ENCODE measurements around the gene SHF.
"Not testable (repeated sequence)": the region's sequence is repeated elsewhere in the genome, so short reads cannot be mapped to it uniquely, and the experiment has no call there.

The SHF gene

GRCh38 chr15:45187894-45188830 is at the start of gene SHF:
Gene SHF (minus strand): TSS chr15:45187966. CDS start chr15:45187951, 15 bp downstream.
- no peak for DNase-seq (ENCODE audit: low read depth, low spot score)
- Histone ChIP-seq H3K36me3 (ENCODE audit: control insufficient read depth, insufficient read depth, low read length) (no peaks in the 10 kb centered on the region), H3K27ac (ENCODE audit: low read length) (no peak within 1 kb of the TSS), H3K9me3 (ENCODE audit: control insufficient read depth, insufficient read depth, low read length) (no peaks in the 10 kb centered on the region), H3K4me1 (ENCODE audit: control insufficient read depth, insufficient read depth, low read length) (peaks cover 6% of the 10 kb centered on the region), H3K27me3 (ENCODE audit: control insufficient read depth, insufficient read depth, low read length) (peaks cover 5% of the 10 kb centered on the region; the same call in 1 of the 2 replicates), H3K4me3 (ENCODE audit: low read length) (peak within 1 kb of the TSS; percentile 76)
- no CpG with 5 or more reads among the region's 57 CpGs for WGBS (ENCODE audit: insufficient coverage, insufficient read length)

DNA sequence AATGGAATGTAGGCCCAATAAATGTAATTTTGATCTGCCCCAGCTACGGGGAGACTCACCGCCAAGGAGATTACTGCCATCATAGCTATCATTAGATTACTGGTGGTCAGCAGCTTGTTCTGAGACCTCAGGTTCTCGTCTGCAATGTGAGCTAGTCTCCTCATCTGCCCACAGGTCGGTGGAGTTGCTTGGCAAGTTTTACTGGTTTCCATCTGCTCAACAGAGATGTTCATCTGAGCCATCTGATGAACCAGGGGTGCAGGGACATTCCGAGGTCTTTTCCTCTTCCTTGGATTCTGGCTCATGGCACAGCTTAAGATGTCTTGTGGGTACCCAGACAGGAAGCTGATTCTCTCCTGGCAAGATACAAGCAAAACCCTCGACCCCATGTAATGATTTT is 49.0 kb upstream of the SHF start:
- not testable (repeated sequence) for DNase-seq (ENCODE audit: low read depth, low spot score); H3K4me3 ChIP-seq (ENCODE audit: low read length); H3K27me3 ChIP-seq (ENCODE audit: control insufficient read depth, insufficient read depth, low read length); H3K27ac ChIP-seq (ENCODE audit: low read length); H3K4me1 ChIP-seq (ENCODE audit: control insufficient read depth, insufficient read depth, low read length); H3K9me3 ChIP-seq (ENCODE audit: control insufficient read depth, insufficient read depth, low read length); H3K36me3 ChIP-seq (ENCODE audit: control insufficient read depth, insufficient read depth, low read length)
- WGBS (ENCODE audit: insufficient coverage, insufficient read length), result no CpG with 5 or more reads among the region's 6 CpGs

GRCh38 chr15:45234562-45235235 is 46.9 kb upstream of the SHF start:
- Histone ChIP-seq H3K4me3 (ENCODE audit: low read length) (no peak overlapping the region), H3K36me3 (ENCODE audit: control insufficient read depth, insufficient read depth, low read length) (no peaks in the 10 kb centered on the region), H3K9me3 (ENCODE audit: control insufficient read depth, insufficient read depth, low read length) (no peaks in the 10 kb centered on the region; the same call in 1 of the 2 replicates), H3K27me3 (ENCODE audit: control insufficient read depth, insufficient read depth, low read length) (no peaks in the 10 kb centered on the region), H3K4me1 (ENCODE audit: control insufficient read depth, insufficient read depth, low read length) (no peaks in the 10 kb centered on the region), H3K27ac (ENCODE audit: low read length) (no peak overlapping the region)
- WGBS (ENCODE audit: insufficient coverage, insufficient read length), result no CpG with 5 or more reads among the region's 11 CpGs
- DNase-seq (ENCODE audit: low read depth, low spot score), result no peak

DNA sequence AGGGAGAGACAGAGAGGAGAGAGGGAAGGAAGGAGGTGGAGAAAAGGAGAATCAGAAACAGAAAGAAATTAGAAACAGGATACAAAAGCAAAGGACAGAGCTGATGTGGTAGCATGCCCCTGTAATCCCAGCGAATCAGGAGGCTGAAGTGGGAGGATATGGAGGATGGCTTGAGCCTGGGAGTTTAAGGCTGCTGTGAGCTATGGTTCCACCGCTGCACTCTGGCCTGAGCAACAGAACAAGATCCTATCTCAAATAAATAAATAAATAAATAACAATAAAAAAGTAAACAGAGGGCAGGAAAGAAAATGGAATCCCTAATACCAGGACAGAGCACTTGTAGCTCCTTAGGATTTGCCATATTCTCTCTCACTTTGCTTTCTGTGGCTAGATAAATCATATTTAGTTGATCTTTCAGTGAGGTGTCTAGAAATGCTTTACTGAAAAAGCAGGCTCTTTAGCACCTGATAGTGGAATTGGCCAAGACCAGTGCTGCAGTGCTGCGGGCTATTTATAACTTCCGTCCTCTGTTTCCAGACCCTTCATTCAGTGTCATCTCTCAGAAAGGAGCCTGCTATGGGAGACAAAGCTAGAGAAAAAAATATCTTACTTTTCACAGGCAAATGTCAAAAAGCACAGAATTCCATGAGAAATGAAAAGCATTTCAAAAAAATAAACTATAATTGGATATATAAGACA is 44.2 kb upstream of the SHF start:
- Histone ChIP-seq H3K27ac (ENCODE audit: low read length) (no peak overlapping the region), H3K4me1 (ENCODE audit: control insufficient read depth, insufficient read depth, low read length) (no peaks in the 10 kb centered on the region), H3K4me3 (ENCODE audit: low read length) (no peak overlapping the region), H3K36me3 (ENCODE audit: control insufficient read depth, insufficient read depth, low read length) (no peaks in the 10 kb centered on the region), H3K9me3 (ENCODE audit: control insufficient read depth, insufficient read depth, low read length) (no peaks in the 10 kb centered on the region; the same call in 1 of the 2 replicates), H3K27me3 (ENCODE audit: control insufficient read depth, insufficient read depth, low read length) (no peaks in the 10 kb centered on the region)
- WGBS (ENCODE audit: insufficient coverage, insufficient read length), result no CpG with 5 or more reads among the region's 4 CpGs
- DNase-seq (ENCODE audit: low read depth, low spot score), result no peak

GRCh38 chr15:45231132-45231531 is 43.4 kb upstream of the SHF start:
- no peak overlapping the region for H3K4me3 ChIP-seq (ENCODE audit: low read length)
- H3K4me1 ChIP-seq (ENCODE audit: control insufficient read depth, insufficient read depth, low read length), result no peaks in the 10 kb centered on the region
- H3K9me3 ChIP-seq (ENCODE audit: control insufficient read depth, insufficient read depth, low read length), result no peaks in the 10 kb centered on the region; the same call in 1 of the 2 replicates
- H3K27me3 ChIP-seq (ENCODE audit: control insufficient read depth, insufficient read depth, low read length), result no peaks in the 10 kb centered on the region
- H3K27ac ChIP-seq (ENCODE audit: low read length), result no peak overlapping the region
- H3K36me3 ChIP-seq (ENCODE audit: control insufficient read depth, insufficient read depth, low read length), result no peaks in the 10 kb centered on the region
- no peak for DNase-seq (ENCODE audit: low read depth, low spot score)
- no CpG with 5 or more reads among the region's 3 CpGs for WGBS (ENCODE audit: insufficient coverage, insufficient read length)

DNA sequence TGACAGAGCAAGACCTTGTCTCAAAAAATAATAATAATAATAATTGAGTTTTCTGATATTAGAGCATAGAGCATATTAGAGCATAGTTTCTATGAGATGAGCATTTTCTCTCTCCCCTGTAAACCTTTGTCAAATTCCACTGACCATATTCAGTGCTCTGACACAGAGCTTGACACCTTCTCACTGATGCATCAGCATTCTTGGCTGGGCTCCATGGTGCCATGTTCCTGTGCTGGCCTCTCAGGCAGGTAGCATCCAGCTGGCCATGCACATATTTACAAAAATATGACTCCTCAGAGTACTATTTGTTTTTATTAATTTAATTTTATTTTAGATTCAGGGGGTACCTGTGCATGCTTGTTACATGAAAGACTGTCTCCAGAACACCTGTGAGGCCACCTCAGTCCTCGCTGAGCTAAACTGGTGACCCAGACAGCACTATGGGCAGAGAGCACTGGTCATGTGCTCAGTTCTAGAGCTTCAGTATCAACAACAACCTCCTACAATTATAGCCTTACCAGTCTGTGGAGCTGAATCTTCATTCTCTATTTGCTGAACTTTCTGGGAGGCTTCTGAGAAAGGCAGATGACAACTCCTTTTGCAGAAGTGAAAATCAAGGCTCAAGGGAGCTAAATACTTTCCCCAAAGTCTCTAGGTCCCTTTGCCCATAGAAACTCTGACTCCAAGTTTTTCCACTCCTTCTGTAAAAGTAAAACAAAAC is 42.6 kb upstream of the SHF start:
- no CpG with 5 or more reads among the region's 1 CpG for WGBS (ENCODE audit: insufficient coverage, insufficient read length)
- no peaks in the 10 kb centered on the region for H3K27me3 ChIP-seq (ENCODE audit: control insufficient read depth, insufficient read depth, low read length)
- no peak overlapping the region for H3K27ac ChIP-seq (ENCODE audit: low read length)

DNA sequence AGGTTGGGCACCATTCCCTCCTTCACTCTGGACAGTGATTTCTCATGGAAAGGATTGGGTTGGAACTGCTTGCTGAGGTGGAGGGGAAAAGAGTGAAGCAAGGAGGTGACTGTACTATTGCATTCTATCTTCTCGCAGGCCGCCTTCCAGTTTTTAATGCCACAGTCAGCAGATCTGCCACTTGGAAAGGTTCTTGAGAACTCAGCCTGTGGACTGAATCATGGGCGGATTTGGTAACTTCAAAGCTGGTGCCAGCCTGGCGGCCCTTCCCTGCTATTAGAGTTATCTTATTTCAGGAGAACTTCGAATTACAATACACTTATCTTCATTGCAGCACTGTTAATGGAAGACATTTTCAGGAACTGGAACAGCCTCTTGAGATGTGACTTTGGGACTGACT is 41.2 kb upstream of the SHF start:
- Histone ChIP-seq H3K4me3 (ENCODE audit: low read length) (no peak overlapping the region), H3K27me3 (ENCODE audit: control insufficient read depth, insufficient read depth, low read length) (no peaks in the 10 kb centered on the region), H3K27ac (ENCODE audit: low read length) (no peak overlapping the region), H3K4me1 (ENCODE audit: control insufficient read depth, insufficient read depth, low read length) (no peaks in the 10 kb centered on the region), H3K9me3 (ENCODE audit: control insufficient read depth, insufficient read depth, low read length) (no peaks in the 10 kb centered on the region), H3K36me3 (ENCODE audit: control insufficient read depth, insufficient read depth, low read length) (no peaks in the 10 kb centered on the region)
- WGBS (ENCODE audit: insufficient coverage, insufficient read length), result no CpG with 5 or more reads among the region's 5 CpGs
- no peak for DNase-seq (ENCODE audit: low read depth, low spot score)

More for the DNA sequence above, 42.6 kb upstream of the SHF start:
- no peak for DNase-seq (ENCODE audit: low read depth, low spot score)
- H3K4me3 ChIP-seq (ENCODE audit: low read length), result no peak overlapping the region
- no peaks in the 10 kb centered on the region; the same call in 1 of the 2 replicates for H3K9me3 ChIP-seq (ENCODE audit: control insufficient read depth, insufficient read depth, low read length)
- H3K4me1 ChIP-seq (ENCODE audit: control insufficient read depth, insufficient read depth, low read length), result no peaks in the 10 kb centered on the region
- H3K36me3 ChIP-seq (ENCODE audit: control insufficient read depth, insufficient read depth, low read length), result no peaks in the 10 kb centered on the region

GRCh38 chr15:45225506-45226273 is 37.9 kb upstream of the SHF start:
- H3K27me3 ChIP-seq (ENCODE audit: control insufficient read depth, insufficient read depth, low read length), result no peaks in the 10 kb centered on the region
- H3K36me3 ChIP-seq (ENCODE audit: control insufficient read depth, insufficient read depth, low read length), result no peaks in the 10 kb centered on the region
- no peaks in the 10 kb centered on the region for H3K4me1 ChIP-seq (ENCODE audit: control insufficient read depth, insufficient read depth, low read length)
- no peak for DNase-seq (ENCODE audit: low read depth, low spot score)
- no CpG with 5 or more reads among the region's 11 CpGs for WGBS (ENCODE audit: insufficient coverage, insufficient read length)
- H3K9me3 ChIP-seq (ENCODE audit: control insufficient read depth, insufficient read depth, low read length), result no peaks in the 10 kb centered on the region
- no peak overlapping the region for H3K27ac ChIP-seq (ENCODE audit: low read length)
- no peak overlapping the region for H3K4me3 ChIP-seq (ENCODE audit: low read length)

DNA sequence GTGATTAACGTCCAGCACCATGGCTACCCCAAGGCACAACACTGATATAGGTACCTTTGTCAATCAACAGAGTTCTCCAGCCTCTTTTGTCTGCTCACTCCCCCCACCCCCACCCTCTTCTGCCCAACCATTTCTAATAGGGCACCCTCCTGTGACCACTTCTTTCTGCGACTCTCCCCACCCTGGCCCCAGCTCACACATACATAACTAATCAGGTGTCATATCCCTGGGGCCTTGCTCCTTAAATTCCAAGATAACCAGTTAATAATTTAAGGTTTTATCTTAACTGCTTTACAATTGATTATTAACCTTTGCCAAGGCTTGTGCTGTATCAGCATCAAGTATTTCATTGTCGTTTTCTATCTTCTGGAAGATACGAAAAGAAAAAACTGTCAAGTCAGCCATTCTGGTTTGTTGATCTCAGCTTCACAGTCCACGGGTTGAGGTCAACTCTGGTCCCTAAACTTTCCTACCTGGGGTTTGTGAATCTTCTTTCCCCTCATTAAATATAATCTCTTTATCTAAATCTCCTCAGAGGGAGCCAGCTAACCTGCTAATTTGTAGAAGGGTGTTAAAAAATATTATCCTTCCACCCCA is 37.0 kb upstream of the SHF start:
- H3K27me3 ChIP-seq (ENCODE audit: control insufficient read depth, insufficient read depth, low read length), result no peaks in the 10 kb centered on the region
- H3K4me3 ChIP-seq (ENCODE audit: low read length), result no peak overlapping the region
- DNase-seq (ENCODE audit: low read depth, low spot score), result no peak
- no peak overlapping the region for H3K27ac ChIP-seq (ENCODE audit: low read length)
- H3K9me3 ChIP-seq (ENCODE audit: control insufficient read depth, insufficient read depth, low read length), result no peaks in the 10 kb centered on the region
- WGBS (ENCODE audit: insufficient coverage, insufficient read length), result no CpG with 5 or more reads among the region's 5 CpGs
- H3K4me1 ChIP-seq (ENCODE audit: control insufficient read depth, insufficient read depth, low read length), result no peaks in the 10 kb centered on the region
- H3K36me3 ChIP-seq (ENCODE audit: control insufficient read depth, insufficient read depth, low read length), result no peaks in the 10 kb centered on the region
